Sigmoid colon (tissue), 7 donors: ENCODE data around the gene UBXN7. TPM values are rescaled to one million over a fixed set of nuclear protein-coding genes. Genes with fewer than 3 reads are reported as not detected.

Source experiments
- DNase-seq: peaks from one replicate; pipeline ENCODE4 v3.0.0-alpha.2; 2019
- H3K27ac ChIP-seq, 4 donors: fragments of 200-600 bp; sonication (generic); one replicate each; pipeline ENCODE4 v1.5.1; 2016 to 2019; ENCODE audit warnings: mild to moderate bottlenecking in 1 of 4
- H3K27me3 ChIP-seq, 3 donors: fragments of 200-600 bp; sonication (generic); one replicate each; pipeline ENCODE4 v1.5.1; 2019; ENCODE audit warnings: mild to moderate bottlenecking in 1 of 3
- H3K36me3 ChIP-seq, 4 donors: fragments of 200-600 bp; sonication (generic); one replicate each; pipeline ENCODE4 v1.5.1; 2016 to 2019
- H3K4me1 ChIP-seq, 4 donors: fragments of 200-600 bp; sonication (generic); one replicate each; pipeline ENCODE4 v1.5.1; 2017 to 2019
- H3K4me3 ChIP-seq, 4 donors: fragments of 200-600 bp; sonication (generic); one replicate each; pipeline ENCODE4 v1.5.1; 2017 to 2019; ENCODE audit warnings: mild to moderate bottlenecking in 2 of 4, moderate library complexity in 1 of 4
- H3K9me3 ChIP-seq, 4 donors: fragments of 200-600 bp in 3 of 4; sonication (generic) in 3 of 4; one replicate each; pipeline versions ENCODE4 v1.5.1 to v1.6.1; 2013 to 2019
- CTCF ChIP-seq, 4 experiments: fragments of 450-650 bp in 3 of 4; fragments of 200-600 bp in 1 of 4; IDR thresholded peaks; one replicate each; pipeline ENCODE4 v1.5.1; 2016 to 2019; ENCODE audit warnings: antibody characterized with exemption in 4 of 4, mild to moderate bottlenecking in 3 of 4, moderate library complexity in 2 of 4
- EP300 ChIP-seq, 4 donors: sonication (generic); formaldehyde crosslinking; IDR thresholded peaks; one replicate each; pipeline ENCODE4 v1.6.1; 2017; ENCODE audit warnings: antibody characterized with exemption in 4 of 4
- POLR2A ChIP-seq, 2 donors: fragments of 450-650 bp; IDR thresholded peaks; one replicate each; pipeline ENCODE4 v1.6.1; 2016; ENCODE audit warnings: antibody characterized with exemption in 2 of 2, mild to moderate bottlenecking in 2 of 2, moderate library complexity in 2 of 2
- POLR2AphosphoS5 ChIP-seq, 4 donors: sonication (generic); formaldehyde crosslinking; IDR thresholded peaks; one replicate each; pipeline ENCODE4 v1.6.1; 2017; ENCODE audit warnings: antibody characterized with exemption in 4 of 4
- WGBS, 2 donors: extraction: QIAGEN DNeasy Blood & Tissue Kit; methylation state at CpG; one replicate each; pipeline ENCODE4 v1.1.7; 2013; 5-methylcytosine and 5-hydroxymethylcytosine counted together
- intact Hi-C: fragments of 100-400 bp; cut with DNase I; formaldehyde crosslinking; loops from one replicate; pipeline ENCODE4 v1.15.1; 2023
- polyA plus RNA-seq, 3 donors: library from polyadenylated mRNA; stranded (reverse); fragments of 200-250 nt; gene quantifications; one replicate each; pipeline ENCODE4 v1.2.3, GENCODE V29; 2013
- total RNA-seq, 4 donors: library from RNA; depleted of rRNA; stranded (reverse); fragments of >200 nt; gene quantifications; one replicate each; pipeline ENCODE4 v1.1.0, GENCODE V29; 2016
- donor health status: healthy with polysubstance abuse.
- donor health status: Bipolar disorder and iron deficiency.
- donor health status: healthy.

UBXN7 gene
- total and polyA plus RNA-seq, 7 donors, result 3.9 to 22.4 (median 14.7) TPM

- TF ChIP-seq POLR2A (IDR thresholded peaks at IDR 0.05) (no peak), EP300 (IDR thresholded peaks at IDR 0.05) (no peak), POLR2AphosphoS5 (IDR thresholded peaks at IDR 0.05) (no peak), CTCF (IDR thresholded peaks at IDR 0.05) (no peak)
- Histone ChIP-seq H3K9me3 (no peaks in the 10 kb centered on the region), H3K27me3 (no peaks in the 10 kb centered on the region), H3K4me1 (peaks cover 0 to 19% (median 12%) of the 10 kb centered on the region in 4 donors), H3K27ac (no peak overlapping the region), H3K4me3 (no peak overlapping the region), H3K36me3 (peaks cover 0 to 21% (median 0%) of the 10 kb centered on the region in 4 donors)
- 69 to 74% methylated on average over 8 of the region's 8 CpGs for WGBS, 2 donors
- DNase-seq, result no peak
- intact Hi-C loops, result no loop called here
Measured at GRCh38 chr3:196406811-196407470, 25.3 kb downstream of the UBXN7 start.

- no peaks in the 10 kb centered on the region for H3K27me3 ChIP-seq
- intact Hi-C loops, result no loop called here
- DNase-seq, result no peak
- H3K4me3 ChIP-seq, result no peak overlapping the region
- no peak overlapping the region for H3K27ac ChIP-seq
- TF ChIP-seq POLR2A (IDR thresholded peaks at IDR 0.05) (no peak), EP300 (IDR thresholded peaks at IDR 0.05) (no peak), POLR2AphosphoS5 (IDR thresholded peaks at IDR 0.05) (no peak), CTCF (IDR thresholded peaks at IDR 0.05) (no peak)
- 34 to 77% methylated on average over 6 of the region's 6 CpGs for WGBS, 2 donors
- no peaks in the 10 kb centered on the region for H3K4me1 ChIP-seq
- H3K36me3 ChIP-seq, result peaks cover 0 to 54% (median 7%) of the 10 kb centered on the region in 4 donors
- no peaks in the 10 kb centered on the region for H3K9me3 ChIP-seq
Measured at GRCh38 chr3:196400331-196400730, 31.9 kb downstream of the UBXN7 start.

- no peaks in the 10 kb centered on the region for H3K9me3 ChIP-seq
- no peak overlapping the region for H3K27ac ChIP-seq
- 84 to 89% methylated on average over 3 of the region's 3 CpGs for WGBS, 2 donors
- peaks cover 0 to 48% (median 8%) of the 10 kb centered on the region in 4 donors for H3K36me3 ChIP-seq
- H3K4me1 ChIP-seq, result no peaks in the 10 kb centered on the region
- TF ChIP-seq EP300 (IDR thresholded peaks at IDR 0.05) (no peak), POLR2A (IDR thresholded peaks at IDR 0.05) (no peak), POLR2AphosphoS5 (IDR thresholded peaks at IDR 0.05) (no peak), CTCF (IDR thresholded peaks at IDR 0.05) (no peak)
- DNase-seq, result no peak
- intact Hi-C loops, result no loop called here
- no peak overlapping the region for H3K4me3 ChIP-seq
- no peaks in the 10 kb centered on the region for H3K27me3 ChIP-seq
Measured at GRCh38 chr3:196399485-196399945, 32.7 kb downstream of the UBXN7 start.

- intact Hi-C loops, result no loop called here
- TF ChIP-seq POLR2A (IDR thresholded peaks at IDR 0.05) (no peak), POLR2AphosphoS5 (IDR thresholded peaks at IDR 0.05) (no peak), EP300 (IDR thresholded peaks at IDR 0.05) (no peak), CTCF (IDR thresholded peaks at IDR 0.05) (no peak)
- H3K27ac ChIP-seq, result no peak overlapping the region
- no peaks in the 10 kb centered on the region for H3K4me1 ChIP-seq
- H3K9me3 ChIP-seq, result no peaks in the 10 kb centered on the region
- no peak overlapping the region for H3K4me3 ChIP-seq
- H3K27me3 ChIP-seq, result no peaks in the 10 kb centered on the region
- H3K36me3 ChIP-seq, result peaks cover 0 to 48% (median 8%) of the 10 kb centered on the region in 4 donors
- 87 to 94% methylated on average over 7 of the region's 7 CpGs for WGBS, 2 donors
- no peak for DNase-seq
Measured at GRCh38 chr3:196398782-196399181, 33.4 kb downstream of the UBXN7 start.
